GM12865 (cell line): Measurements from ENCODE around the gene IFNL1.

Source experiments
- DNase-seq: peaks from one replicate; pipeline ENCODE4 v3.0.0; 2010; ENCODE audit warnings: low read depth
- H3K4me3 ChIP-seq: 2 replicates; pipeline ENCODE4 v1.5.1; 2011; ENCODE audit warnings: mild to moderate bottlenecking, low read depth, low read length, control low read depth
- CTCF ChIP-seq: IDR thresholded peaks from 2 replicates; pipeline ENCODE4 v1.5.1; 2011; ENCODE audit warnings: low read length, control low read depth, low read depth, inconsistent platforms; ENCODE audit not compliant: insufficient read depth; ENCODE audit errors: missing control alignments

Gene IFNL1

GRCh38 chr19:39319098-39319891, 23.1 kb downstream of the IFNL1 start:
- no peak overlapping the region for H3K4me3 ChIP-seq
- TF ChIP-seq CTCF, result no peak
- DNase-seq, result no peak

DNA sequence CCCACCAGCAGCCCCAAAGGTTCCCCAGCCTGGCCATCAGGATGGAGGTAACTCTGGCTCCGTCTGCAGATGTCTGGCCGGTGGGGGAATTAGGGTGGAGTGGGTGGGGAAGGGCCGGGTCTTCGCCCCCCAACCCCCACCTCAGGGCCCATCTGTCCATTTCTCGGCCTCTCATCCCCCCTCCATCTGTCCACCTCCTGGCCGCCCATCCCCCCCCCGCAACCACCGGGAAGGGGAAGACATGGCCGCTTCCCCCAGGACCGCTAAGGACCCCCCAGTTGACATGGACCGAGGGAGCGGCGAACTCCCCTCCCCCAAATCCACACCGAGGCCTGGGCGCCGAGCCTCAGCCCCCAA, 23.7 kb downstream of the IFNL1 start:
- peak overlapping the region; percentile 51 for H3K4me3 ChIP-seq
- TF ChIP-seq CTCF, result no peak
- no peak for DNase-seq

- H3K4me3 ChIP-seq, result no peak overlapping the region
- TF ChIP-seq CTCF, result no peak
Observed at GRCh38 chr19:39321117-39321831, 25.1 kb downstream of the IFNL1 start.

DNA sequence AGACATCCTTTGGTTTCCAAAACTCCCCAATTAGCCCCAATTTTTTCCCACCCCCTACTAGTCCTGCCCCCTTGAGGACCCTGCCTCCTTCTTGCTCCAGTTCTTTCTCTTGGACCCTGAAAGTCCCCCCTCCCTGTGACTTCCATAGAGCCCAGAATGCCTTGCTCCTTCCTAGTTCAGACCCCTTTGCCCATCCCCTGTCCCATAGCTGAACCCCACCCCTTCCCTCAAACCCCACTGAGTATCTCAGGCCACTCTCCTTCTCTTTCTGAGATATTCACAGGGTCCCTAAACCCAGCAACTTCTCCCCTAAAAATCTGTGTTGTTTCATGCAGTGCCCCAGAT, 25.6 kb downstream of the IFNL1 start:
- no peak overlapping the region for H3K4me3 ChIP-seq
- DNase-seq, result no peak
- TF ChIP-seq CTCF, result no peak

More at GRCh38 chr19:39321117-39321831, 25.1 kb downstream of the IFNL1 start:
- no peak for DNase-seq

GRCh38 chr19:39324242-39324842, 28.1 kb downstream of the IFNL1 start:
- H3K4me3 ChIP-seq, result no peak overlapping the region
- DNase-seq, result no peak
- TF ChIP-seq CTCF, result no peak

DNA sequence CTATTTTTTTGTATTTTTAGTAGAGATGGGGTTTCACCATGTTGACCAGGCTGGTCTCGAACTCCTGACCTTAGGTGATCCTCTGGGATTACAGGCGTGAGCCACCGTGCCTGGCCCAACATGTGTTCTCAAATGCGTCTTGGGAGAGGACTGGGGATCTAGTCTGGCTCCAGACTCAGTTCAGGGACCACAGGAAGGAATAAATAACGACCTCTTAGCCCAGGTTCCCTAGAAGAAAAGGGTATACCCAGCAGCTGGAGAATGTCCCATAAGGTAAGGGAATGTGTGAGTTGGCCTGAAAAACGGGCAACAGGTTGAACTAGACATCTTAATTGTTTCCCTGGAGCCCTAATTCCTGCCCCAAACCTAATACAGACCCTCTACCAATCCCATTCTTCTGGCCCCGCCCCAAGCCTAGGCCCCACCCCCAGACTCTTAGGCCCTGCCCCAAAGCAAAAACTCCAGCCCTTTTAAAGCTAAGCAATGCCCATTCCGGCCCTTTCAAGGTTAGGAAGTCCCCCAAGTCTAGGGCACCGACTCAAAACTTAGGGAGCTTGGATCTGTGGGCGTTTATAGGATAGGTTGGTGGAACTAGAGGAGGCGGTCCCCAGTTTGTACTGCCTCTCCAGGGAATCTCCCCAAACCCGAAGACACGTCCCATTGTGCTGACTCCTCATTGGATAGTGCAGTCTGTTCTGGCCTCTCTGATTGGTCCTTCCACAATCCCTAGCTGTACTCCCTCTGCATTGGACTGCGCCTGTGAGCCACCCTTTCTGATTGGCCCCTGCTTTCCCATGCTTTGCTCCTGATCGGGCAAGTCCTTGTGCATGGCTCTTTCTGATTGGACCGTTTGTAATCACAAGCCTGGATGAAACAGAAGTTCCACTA, 29.8 kb downstream of the IFNL1 start:
- no peak for DNase-seq
- TF ChIP-seq CTCF, result no peak
- no peak overlapping the region for H3K4me3 ChIP-seq
